ENCODE results near the gene LTBR. TPM values are rescaled to one million over a fixed set of nuclear protein-coding genes. Genes with fewer than 3 reads are reported as not detected.

The LTBR gene
- total and polyA plus RNA-seq, 2 donors (not counting 1 experiment from before 2014, with no cell fraction given), result 55.7 to 78.4 TPM

DNA sequence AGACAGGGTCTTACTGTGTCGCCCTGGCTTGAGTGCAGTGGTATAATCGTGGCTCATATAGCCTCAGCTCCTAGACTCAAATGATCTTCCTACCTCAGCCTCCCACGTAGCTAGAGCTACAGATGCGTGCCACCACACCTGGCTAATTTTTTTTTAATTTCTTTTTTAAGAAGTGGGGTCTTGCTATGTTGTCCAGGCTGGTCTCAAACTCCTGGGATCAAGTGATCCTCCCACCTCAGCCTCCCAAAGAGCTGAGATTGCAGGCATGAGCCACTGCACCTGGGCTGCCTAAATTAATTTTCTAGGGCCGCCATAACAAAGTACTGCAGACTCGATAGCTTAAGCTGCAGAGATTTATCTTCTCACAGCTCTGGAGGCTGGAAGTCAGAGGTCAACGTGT lies 9.1 kb downstream of the LTBR start:
- Histone ChIP-seq H3K36me3 (ENCODE audit: control insufficient read depth, insufficient read depth, low read length) (peaks cover 17% of the 10 kb centered on the region), H3K4me3 (replicated peaks in 1 of 4; ENCODE audit: control extremely low read depth in 1 of 4, insufficient read depth in 1 of 4, low read depth in 3 of 4, low read length in 4 of 4) (no peak overlapping the region), H2AFZ (ENCODE audit: low read length) (no peak overlapping the region), H3K9me3 (ENCODE audit: control insufficient read depth, insufficient read depth, low read depth, low read length) (no peaks in the 10 kb centered on the region), H3K27me3 (ENCODE audit: control insufficient read depth, insufficient read depth, low read length) (no peaks in the 10 kb centered on the region), H3K27ac (ENCODE audit: insufficient read depth, low read length) (no peak overlapping the region), H3K4me2 (ENCODE audit: extremely low read depth, insufficient read depth, low read length) (no peak overlapping the region), H4K20me1 (ENCODE audit: control insufficient read depth, extremely low read depth, insufficient read depth, low read length) (no peaks in the 10 kb centered on the region), H3K79me2 (ENCODE audit: control insufficient read depth, insufficient read depth, low read length) (no peaks in the 10 kb centered on the region), H3K9ac (ENCODE audit: insufficient read depth, low read length) (no peak overlapping the region), H3K4me1 (ENCODE audit: control insufficient read depth, extremely low read depth, insufficient read depth, low read length) (no peaks in the 10 kb centered on the region)
- DNase-seq (ENCODE audit: low read depth in 2 of 2), result no peak
- TF ChIP-seq, protein P1, sequence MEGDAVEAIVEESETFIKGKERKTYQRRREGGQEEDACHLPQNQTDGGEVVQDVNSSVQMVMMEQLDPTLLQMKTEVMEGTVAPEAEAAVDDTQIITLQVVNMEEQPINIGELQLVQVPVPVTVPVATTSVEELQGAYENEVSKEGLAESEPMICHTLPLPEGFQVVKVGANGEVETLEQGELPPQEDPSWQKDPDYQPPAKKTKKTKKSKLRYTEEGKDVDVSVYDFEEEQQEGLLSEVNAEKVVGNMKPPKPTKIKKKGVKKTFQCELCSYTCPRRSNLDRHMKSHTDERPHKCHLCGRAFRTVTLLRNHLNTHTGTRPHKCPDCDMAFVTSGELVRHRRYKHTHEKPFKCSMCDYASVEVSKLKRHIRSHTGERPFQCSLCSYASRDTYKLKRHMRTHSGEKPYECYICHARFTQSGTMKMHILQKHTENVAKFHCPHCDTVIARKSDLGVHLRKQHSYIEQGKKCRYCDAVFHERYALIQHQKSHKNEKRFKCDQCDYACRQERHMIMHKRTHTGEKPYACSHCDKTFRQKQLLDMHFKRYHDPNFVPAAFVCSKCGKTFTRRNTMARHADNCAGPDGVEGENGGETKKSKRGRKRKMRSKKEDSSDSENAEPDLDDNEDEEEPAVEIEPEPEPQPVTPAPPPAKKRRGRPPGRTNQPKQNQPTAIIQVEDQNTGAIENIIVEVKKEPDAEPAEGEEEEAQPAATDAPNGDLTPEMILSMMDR (conservative IDR thresholded peaks at IDR 0.05 in 1 of 2, IDR thresholded peaks at IDR 0.05 in 1 of 2; ENCODE audit: low read depth in 1 of 2, low read length in 2 of 2), result no peak

DNA sequence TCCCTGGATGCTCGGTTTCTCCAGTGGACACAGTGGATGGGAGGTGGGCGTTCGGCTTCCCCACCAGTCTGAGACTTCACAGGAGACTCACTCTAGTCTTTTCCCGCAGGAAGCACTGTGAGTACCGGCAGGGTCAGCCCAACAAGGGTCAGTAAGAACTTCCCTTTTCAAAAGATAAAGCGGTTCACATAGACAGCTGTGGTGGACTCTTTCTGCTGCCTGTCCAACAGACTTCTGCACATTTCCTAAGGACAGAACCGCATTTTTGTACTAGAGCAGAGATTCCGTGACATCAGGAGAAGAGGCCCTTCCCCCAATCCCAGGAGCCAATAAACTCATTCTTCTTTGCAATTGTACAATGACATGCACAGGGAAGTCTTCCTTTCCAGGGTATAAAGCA lies 10.4 kb downstream of the LTBR start:
- no peaks in the 10 kb centered on the region for H4K20me1 ChIP-seq (ENCODE audit: control insufficient read depth, extremely low read depth, insufficient read depth, low read length)
- H3K4me3 ChIP-seq (replicated peaks in 1 of 4; ENCODE audit: control extremely low read depth in 1 of 4, insufficient read depth in 1 of 4, low read depth in 3 of 4, low read length in 4 of 4), result no peak overlapping the region
- no peak for DNase-seq (ENCODE audit: low read depth in 2 of 2)
- no peaks in the 10 kb centered on the region for H3K79me2 ChIP-seq (ENCODE audit: control insufficient read depth, insufficient read depth, low read length)
- no peak overlapping the region for H2AFZ ChIP-seq (ENCODE audit: low read length)
- no peaks in the 10 kb centered on the region for H3K27me3 ChIP-seq (ENCODE audit: control insufficient read depth, insufficient read depth, low read length)
- H3K9me3 ChIP-seq (ENCODE audit: control insufficient read depth, insufficient read depth, low read depth, low read length), result no peaks in the 10 kb centered on the region
- H3K27ac ChIP-seq (ENCODE audit: insufficient read depth, low read length), result no peak overlapping the region
- no peak overlapping the region for H3K9ac ChIP-seq (ENCODE audit: insufficient read depth, low read length)
- H3K36me3 ChIP-seq (ENCODE audit: control insufficient read depth, insufficient read depth, low read length), result peaks cover 8% of the 10 kb centered on the region
- no peak for TF ChIP-seq EZH2 (IDR thresholded peaks at IDR 0.05; ENCODE audit: low read length, missing control alignments)
- TF ChIP-seq, protein P1 (conservative IDR thresholded peaks at IDR 0.05 in 1 of 2, IDR thresholded peaks at IDR 0.05 in 1 of 2; ENCODE audit: low read depth in 1 of 2, low read length in 2 of 2), result no peak
- no peak overlapping the region for H3K4me2 ChIP-seq (ENCODE audit: extremely low read depth, insufficient read depth, low read length)
- no peaks in the 10 kb centered on the region for H3K4me1 ChIP-seq (ENCODE audit: control insufficient read depth, extremely low read depth, insufficient read depth, low read length)

DNA sequence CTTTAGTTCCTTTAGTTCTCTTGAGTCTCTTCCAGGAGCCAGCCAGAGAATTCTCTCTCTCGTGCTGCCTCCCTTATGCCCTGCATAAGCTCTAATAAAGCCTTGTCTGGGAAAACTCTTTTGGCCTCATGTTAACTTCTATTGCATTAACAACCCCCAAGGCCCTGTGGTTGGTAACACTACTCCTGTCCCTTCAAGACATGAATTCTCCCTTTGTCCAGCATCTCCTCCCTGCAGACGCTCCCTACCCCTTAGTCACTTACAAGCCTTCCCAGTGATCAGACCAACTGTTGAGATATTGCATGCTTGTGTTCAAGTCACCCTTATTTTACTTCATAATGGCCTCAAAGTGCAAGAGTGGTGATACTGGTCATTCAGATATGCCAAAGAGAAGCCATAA lies 12.1 kb downstream of the LTBR start:
- H3K9ac ChIP-seq (ENCODE audit: insufficient read depth, low read length), result no peak overlapping the region
- no peak overlapping the region for H3K4me2 ChIP-seq (ENCODE audit: extremely low read depth, insufficient read depth, low read length)
- no peak overlapping the region for H3K27ac ChIP-seq (ENCODE audit: insufficient read depth, low read length)
- H3K4me1 ChIP-seq (ENCODE audit: control insufficient read depth, extremely low read depth, insufficient read depth, low read length), result no peaks in the 10 kb centered on the region
- H3K9me3 ChIP-seq (ENCODE audit: control insufficient read depth, insufficient read depth, low read depth, low read length), result no peaks in the 10 kb centered on the region
- no peak overlapping the region for H2AFZ ChIP-seq (ENCODE audit: low read length)
- no peak overlapping the region for H3K4me3 ChIP-seq (replicated peaks in 1 of 4; ENCODE audit: control extremely low read depth in 1 of 4, insufficient read depth in 1 of 4, low read depth in 3 of 4, low read length in 4 of 4)
- H4K20me1 ChIP-seq (ENCODE audit: control insufficient read depth, extremely low read depth, insufficient read depth, low read length), result no peaks in the 10 kb centered on the region
- no peaks in the 10 kb centered on the region for H3K27me3 ChIP-seq (ENCODE audit: control insufficient read depth, insufficient read depth, low read length)
- no peaks in the 10 kb centered on the region for H3K79me2 ChIP-seq (ENCODE audit: control insufficient read depth, insufficient read depth, low read length)
- no peak for DNase-seq (ENCODE audit: low read depth in 2 of 2)
- TF ChIP-seq, protein P1 (conservative IDR thresholded peaks at IDR 0.05 in 1 of 2, IDR thresholded peaks at IDR 0.05 in 1 of 2; ENCODE audit: low read depth in 1 of 2, low read length in 2 of 2), result no peak
- TF ChIP-seq EZH2 (IDR thresholded peaks at IDR 0.05; ENCODE audit: low read length, missing control alignments), result no peak
- peaks cover 6% of the 10 kb centered on the region for H3K36me3 ChIP-seq (ENCODE audit: control insufficient read depth, insufficient read depth, low read length)

All from fibroblast of lung (primary cell).